Stomach (tissue), 4 donors: ENCODE data around the gene HAUS8.

ENCODE experiments used
- EP300 ChIP-seq: sonication (generic); formaldehyde crosslinking; IDR thresholded peaks from one replicate; pipeline ENCODE4 v1.6.1; 2017; ENCODE audit warnings: antibody characterized with exemption
- POLR2AphosphoS5 ChIP-seq, 3 donors: sonication (generic); formaldehyde crosslinking; IDR thresholded peaks; one replicate each; pipeline ENCODE4 v1.6.1; 2016; ENCODE audit warnings: antibody characterized with exemption in 3 of 3
- TF ChIP-seq, protein P1 (sequence below), 7 experiments: fragments of 450-650 bp in 4 of 7; fragments of 200-600 bp in 3 of 7; sonication (generic) in 3 of 7; IDR thresholded peaks; one replicate each; pipeline ENCODE4 v1.5.1; 2016 to 2019; ENCODE audit warnings: antibody characterized with exemption in 7 of 7, control low read depth in 2 of 7, mild to moderate bottlenecking in 1 of 7

DNA sequence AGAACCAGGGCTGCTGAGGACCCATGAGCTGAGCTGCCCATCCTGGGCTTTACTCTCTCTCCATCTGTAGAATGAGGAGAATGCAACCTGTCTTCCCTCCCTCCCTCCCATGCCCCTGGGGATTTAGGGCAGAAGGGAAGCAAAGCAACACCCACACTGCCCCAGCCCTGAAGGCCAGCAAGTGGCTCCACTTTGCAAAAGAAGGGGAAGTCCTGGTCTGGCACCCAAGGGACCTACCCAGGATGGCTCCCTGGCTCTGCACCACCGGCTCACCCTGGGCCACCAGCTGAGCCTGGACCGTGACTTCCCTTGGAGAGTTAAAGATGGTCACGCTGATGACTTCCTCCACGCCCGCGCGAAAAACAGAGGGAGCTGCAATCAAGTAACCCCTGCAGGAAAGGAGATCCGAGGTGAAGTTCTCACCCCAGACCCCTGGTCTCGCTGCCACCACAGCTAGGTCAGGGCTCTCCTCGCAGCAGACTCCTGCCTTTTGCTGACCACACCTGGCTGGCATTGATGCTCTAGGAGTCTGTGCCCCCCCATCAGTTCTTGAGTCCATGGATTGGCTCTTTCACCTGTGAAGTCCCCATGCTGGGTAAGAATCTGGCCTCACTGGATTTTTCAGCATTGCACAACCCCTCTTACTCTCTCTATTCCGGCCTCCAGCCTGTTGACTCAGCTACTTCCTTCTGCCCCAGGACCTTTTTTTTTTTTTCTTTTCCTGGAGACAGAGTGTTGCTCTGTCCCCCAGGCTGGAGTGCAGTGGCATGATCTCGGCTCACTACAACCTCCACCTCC lies 53.3 kb downstream of the HAUS8 start:
- TF ChIP-seq, protein P1, sequence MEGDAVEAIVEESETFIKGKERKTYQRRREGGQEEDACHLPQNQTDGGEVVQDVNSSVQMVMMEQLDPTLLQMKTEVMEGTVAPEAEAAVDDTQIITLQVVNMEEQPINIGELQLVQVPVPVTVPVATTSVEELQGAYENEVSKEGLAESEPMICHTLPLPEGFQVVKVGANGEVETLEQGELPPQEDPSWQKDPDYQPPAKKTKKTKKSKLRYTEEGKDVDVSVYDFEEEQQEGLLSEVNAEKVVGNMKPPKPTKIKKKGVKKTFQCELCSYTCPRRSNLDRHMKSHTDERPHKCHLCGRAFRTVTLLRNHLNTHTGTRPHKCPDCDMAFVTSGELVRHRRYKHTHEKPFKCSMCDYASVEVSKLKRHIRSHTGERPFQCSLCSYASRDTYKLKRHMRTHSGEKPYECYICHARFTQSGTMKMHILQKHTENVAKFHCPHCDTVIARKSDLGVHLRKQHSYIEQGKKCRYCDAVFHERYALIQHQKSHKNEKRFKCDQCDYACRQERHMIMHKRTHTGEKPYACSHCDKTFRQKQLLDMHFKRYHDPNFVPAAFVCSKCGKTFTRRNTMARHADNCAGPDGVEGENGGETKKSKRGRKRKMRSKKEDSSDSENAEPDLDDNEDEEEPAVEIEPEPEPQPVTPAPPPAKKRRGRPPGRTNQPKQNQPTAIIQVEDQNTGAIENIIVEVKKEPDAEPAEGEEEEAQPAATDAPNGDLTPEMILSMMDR (IDR thresholded peaks at IDR 0.05), result no peak
- no peak for TF ChIP-seq POLR2AphosphoS5 (IDR thresholded peaks at IDR 0.05)
- TF ChIP-seq EP300, result no peak
